Activated CD4-positive, alpha-beta T cell treated with anti-CD3 and anti-CD28 coated beads, Interleukin-2, Interleukin-4, amounts not matched to agents 100 ng/mL and 50 ng/mL, durations not matched to agents 16 hours and 8 hours (primary cell): ENCODE data around the gene PITPNB.
A peak's percentile ranks its signal among the peaks of the same experiment; 100 is the strongest.

Experiments
- DNase-seq: peaks from one replicate; pipeline ENCODE4 v3.0.0-alpha.2; 2020; ENCODE audit warnings: low spot score

PITPNB gene

DNA sequence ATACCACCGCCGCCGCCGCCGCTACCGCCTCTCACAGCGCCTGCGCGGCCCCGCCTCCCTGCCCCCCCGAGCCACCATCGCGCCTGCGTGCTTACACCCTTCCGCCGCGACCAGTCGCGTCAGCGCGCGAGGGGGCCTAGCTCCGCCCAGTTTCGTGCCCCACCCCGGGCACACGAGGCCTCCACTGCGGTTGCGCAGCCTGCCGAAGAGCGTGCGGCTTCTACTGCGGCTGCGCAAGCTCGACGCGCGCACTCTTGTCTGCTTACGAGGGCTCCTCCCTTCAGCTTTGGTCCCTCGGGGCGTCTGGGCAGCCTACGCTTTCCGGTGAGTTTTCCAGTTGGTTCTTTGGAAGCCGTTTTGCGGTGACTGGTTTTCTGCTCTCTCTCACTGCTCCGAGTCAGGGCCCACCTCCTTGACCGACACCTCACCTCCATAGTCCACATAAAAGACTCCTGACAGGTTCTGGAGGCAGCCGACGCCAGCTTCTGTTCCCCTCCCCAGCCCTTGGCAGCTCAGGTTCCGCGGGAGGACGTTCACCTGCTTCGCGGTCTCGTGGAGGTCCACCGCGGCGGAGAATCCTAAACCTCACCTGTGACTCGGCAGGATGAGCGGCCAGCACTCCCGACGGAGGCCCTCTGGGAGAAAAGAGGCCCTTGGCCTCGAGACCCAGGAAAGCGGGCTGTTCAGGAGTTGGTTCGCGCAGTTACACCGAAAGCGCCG lies at the start of gene PITPNB:
Gene PITPNB (minus strand): TSS at position 35 of the 720 bp plus-strand sequence. CDS start 65 bp downstream, outside the sequence.
- DNase-seq: peak; percentile 98

DNA sequence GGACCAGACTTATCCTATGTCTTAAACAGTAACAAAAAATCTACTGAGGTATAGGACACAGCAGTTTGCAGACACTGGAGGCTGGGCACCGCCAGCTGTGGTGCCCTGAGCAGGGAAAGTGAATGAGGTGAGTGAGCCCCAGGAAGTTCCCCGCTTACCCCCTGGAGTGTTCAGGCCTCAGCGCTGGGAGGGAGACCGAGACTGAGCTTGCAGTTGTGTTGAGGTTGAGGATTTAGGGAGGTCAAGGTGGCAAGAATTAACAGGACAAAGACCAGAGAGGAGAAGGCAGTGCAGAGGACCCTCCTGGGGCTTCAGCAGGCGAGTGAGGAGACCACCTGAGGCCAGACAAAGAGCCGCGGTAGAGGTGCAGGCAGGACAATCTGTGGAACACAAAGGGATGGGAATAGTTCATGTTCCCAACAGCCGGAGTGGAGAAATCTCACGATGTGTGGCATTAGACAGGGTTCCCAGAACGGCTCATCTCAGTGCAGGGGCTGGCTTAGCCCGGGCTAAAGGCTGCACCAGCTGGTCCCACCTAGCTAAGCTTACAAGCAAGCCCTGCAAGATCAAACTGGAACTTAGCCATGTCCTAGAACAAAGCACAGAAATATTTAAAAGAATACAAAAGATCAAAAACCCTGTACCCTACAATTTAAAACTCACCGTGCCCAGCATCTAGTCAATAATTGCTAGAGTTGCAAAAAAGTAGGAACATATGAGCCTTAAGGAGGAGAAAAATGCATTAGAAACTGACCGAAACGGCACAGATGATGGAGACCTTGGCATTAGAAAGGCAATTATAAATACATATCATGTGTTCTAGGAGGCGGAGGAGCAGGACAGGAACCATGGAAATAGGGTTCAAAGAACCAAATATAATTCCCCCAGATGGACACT lies 47.4 kb upstream of the PITPNB start:
- no peak for DNase-seq

DNA sequence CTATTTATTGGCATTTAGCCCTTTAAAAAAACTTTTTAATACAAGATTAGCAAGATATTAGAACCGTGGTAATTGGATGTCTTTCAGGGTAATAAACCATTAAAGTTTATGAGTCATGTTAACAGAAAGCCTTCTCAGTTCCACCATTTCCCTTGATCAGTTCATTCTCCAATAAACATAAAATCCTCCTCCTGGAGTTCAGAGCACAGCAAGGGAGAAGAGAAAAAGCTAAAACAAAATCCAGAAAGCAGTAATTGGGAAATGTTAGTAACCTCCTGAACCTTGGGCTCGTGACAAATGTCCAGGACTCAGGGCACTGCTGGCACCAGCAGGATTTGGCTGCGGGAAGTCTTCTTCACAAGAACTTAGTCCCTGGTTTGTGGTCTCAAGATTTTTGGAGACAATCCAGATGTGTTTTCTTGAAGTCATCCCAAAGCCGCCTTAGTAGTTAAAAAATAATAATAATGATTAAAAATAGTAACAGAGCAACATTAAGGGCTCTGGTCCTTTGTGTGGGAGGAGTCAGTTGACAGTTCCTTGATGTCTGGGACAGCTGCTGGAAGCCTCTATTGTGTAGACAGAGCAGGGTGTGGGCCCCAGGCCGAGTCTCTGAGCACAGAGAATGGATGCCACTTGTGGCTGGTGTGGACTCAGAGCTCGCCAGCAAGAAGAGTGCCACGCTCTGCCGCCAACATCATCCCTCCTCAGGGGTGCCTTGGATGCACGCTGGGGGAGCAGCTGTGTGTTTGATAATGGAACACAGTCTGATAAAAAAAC lies 43.4 kb upstream of the PITPNB start:
- no peak for DNase-seq

DNA sequence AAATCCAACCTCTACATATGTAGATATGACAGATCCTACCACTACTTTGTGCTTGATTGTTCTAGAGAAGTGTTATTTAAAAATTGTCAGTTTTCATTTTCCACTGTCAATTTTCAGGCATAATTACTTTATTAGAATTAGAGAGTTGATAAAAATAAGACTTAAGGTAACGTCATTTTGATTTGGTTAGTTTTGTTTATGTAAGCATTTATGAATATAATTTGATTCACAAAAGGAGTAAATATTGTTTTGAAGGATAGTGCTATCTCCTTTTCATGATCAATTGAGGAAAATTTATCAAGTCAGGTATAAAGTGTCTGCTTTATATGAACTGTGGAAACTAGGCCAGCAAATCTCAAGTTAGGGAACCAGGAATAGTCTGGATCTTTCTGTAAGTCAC lies 42.6 kb upstream of the PITPNB start:
- no peak for DNase-seq

DNA sequence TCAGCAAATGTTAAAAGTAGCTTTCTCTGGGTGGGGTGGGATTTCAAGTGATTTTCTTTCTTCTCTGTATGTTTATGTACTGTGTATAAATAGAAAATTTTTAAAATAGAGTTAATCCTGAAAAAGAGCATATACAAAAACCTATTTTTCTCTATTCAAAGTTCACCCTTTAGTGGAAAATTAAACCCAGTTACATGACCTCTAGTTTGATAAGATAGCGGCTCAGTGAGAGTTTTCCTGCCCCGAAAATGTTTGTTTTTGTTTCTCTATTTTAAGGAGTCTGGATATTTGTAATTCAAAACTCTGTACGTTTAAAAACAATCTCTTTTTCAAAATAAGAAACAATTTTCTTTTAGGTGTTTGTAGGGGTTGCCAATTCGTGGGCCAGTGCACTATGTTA lies 42.1 kb upstream of the PITPNB start:
- DNase-seq: no peak

DNA sequence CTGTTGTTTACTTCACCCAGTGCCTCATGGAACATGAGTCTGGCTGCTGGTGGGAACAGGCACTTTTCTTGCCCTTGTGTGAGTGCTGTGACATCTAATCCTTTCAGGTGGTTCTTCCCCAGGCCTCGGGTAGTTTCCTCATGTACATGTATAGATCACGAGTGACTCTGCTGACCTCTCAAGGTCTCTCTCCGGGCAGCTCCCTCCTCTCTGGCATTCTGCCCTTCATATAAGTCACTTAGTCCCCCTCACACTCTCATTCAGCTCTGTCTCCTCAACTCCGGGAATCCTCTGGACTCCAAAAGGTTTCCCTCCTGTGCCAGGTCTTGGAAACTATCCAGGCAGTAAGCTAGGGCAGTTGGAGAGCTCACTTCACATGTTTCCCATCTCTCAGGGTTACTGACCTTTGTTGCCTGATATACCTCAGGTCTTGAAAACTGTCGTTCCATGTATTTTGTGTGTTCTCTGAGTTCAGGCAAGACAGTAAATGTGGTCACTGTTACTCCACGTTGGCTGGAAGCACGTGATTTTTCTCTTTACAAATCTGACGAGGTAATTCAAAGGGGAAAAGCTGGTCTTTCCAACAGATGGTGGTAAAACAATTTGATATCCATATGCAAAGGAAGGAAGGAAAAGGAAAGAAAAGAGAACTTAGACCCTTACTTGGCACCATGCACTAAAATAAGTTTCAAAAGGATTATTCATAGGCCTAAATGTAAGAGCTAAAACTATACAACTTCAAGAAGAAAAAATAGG lies 40.5 kb upstream of the PITPNB start:
- DNase-seq: no peak

GRCh38 chr22:27952779-27953178 lies 33.7 kb upstream of the PITPNB start:
- DNase-seq: no peak

GRCh38 chr22:27952091-27952490 lies 33.0 kb upstream of the PITPNB start:
- DNase-seq: no peak

- no peak for DNase-seq
These were observed 30.4 kb upstream of the PITPNB start for GRCh38 chr22:27949421-27949820.

DNA sequence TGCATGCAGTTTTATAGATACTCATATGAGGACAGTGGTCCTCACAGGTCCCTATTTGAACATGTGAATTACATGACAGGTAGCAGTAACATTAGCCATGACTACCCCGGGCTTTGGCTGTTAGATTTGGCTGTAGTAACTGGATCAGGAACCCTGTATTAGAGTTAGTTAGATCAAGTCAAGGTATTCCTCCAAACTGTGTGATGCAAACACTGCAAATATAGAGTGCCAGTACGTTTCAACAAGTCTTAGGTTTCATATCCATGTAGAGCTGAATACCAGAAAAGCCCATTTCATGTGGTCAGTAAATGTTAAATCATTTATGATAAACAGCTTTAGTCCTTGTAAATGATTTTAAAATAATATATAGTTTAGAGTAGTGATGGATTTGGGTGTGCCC lies 29.5 kb upstream of the PITPNB start:
- DNase-seq: no peak

DNA sequence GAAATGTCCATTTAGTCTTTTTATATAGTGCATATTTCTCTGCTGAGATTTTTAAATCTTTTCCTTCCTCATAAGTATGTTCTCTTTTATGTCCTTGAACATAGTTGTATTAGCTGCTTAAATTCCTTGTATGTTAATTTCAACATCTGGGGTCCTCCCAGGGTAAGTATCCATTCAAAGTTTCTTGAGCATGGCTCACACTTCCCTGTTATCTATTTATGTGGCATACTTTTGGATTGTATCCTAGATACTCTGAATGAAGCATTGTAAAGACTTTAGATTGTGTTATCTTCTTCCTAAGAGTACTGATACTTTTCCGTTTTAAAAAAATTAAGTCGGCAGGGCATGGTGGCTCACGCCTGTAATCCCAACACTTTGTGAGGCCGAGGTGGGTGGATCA lies 28.4 kb upstream of the PITPNB start:
- no peak for DNase-seq

DNA sequence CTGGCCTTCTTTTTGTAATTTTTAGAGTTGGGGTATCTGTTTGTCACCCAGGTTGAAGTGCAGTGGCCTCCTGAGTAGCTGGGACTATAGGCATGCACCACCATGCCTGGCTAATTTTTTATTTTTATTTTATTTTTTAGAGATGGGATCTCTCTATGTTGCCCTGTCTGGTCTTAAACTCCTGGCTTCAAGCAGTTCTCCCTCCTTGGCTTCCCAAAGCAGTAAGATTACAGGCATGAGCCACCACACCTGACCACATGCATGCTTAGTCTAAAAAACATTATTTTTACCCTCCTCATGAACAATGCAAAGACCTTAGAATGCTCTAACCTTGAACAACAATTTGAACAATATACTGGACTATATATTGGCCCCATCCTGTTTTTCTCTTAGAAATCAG lies 22.1 kb upstream of the PITPNB start:
- DNase-seq: no peak

DNA sequence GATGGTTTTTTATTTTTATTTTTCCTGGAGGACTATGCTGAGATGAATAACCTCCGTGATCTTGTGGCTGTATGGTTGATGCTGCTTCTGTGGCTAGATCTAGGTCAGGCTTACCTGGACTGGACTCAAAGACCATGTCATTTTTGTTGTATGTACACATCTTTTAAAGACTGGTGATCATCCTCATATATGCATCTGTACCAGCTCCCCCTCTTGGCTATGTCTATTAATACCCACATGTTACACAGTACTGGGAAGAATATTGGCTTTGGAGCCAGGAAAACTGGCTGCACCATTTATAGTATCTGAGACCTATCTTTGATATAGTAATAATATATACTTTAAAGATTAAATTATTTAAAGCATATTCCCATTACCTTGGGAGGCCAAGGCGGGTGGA lies 18.4 kb upstream of the PITPNB start:
- DNase-seq: no peak

DNA sequence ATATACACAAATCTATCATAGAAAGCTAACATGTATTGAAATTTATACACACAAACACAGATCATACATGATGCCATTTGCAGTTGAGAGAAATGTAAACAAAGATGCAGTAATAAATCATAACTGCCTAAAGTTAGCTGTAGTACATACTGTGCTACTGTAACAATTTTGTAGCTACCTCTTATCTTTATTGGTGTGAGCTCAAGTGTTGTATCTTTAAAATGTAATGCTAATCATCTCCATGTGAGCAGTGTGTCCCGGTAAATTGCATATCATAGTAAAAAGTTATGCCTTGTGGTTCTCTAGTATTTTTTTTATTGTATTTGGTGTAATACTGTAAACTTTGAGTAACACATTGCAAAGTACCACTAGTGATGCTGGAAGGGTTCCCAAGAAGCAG lies 16.8 kb upstream of the PITPNB start:
- no peak for DNase-seq

GRCh38 chr22:27934069-27934468 lies 15.0 kb upstream of the PITPNB start:
- no peak for DNase-seq

DNA sequence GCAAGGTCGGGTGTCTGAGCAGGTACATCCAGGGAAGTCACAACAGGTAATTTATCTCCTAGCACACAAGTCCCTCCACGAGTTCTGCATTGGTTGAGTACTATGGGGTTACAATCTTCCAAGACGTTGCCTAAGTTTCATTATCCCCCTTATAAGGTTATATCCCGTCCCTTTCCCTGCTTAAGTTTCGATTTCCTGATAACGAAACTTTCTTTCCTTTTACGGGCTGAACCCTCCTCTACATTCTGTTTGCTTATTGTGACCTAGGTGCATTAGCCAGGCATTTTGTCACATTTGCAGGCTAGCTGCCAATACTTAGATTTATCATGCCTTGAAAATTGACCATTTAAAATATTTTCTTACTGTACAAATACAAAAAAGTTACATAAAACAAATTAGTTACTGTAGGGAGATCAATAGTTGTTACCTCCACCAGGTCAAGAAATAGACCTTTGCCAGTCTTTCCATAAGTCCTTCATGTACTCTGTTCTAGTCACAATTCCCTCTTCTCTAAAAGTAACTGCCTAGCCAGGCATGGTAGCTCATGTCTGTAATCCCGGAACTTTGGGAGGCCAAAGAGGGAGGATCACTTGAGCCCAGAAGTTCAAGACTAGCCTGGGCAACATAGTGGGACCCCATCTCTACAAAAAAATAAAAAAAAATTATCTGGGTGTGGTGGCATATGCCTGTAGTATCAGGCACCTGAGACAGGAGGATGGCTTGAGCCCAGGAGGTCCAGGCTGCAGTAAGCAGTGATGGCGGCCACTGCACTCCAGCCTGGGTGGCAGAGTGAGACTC lies 14.3 kb upstream of the PITPNB start:
- no peak for DNase-seq

GRCh38 chr22:27930331-27931060 lies 11.4 kb upstream of the PITPNB start:
- no peak for DNase-seq

- no peak for DNase-seq
These were observed 8.6 kb upstream of the PITPNB start for GRCh38 chr22:27927608-27928007.

GRCh38 chr22:27925331-27925730 lies 6.3 kb upstream of the PITPNB start:
- no peak for DNase-seq
